NCI-H2081 (cell line): ENCODE data around the gene HOXD10.
A peak's percentile ranks its signal among the peaks of the same experiment; 100 is the strongest.

Experiments used
- DNase-seq, 2 experiments: peaks; one replicate each; lab custom pipeline; 2025; lab: John Stamatoyannopoulos, UW

HOXD10 gene

GRCh38 chr2:176107731-176108181 lies 8.8 kb upstream of the HOXD10 start:
- peak in 1 of 2 experiments; percentile 29 for DNase-seq

- DNase-seq, result peak in 1 of 2 experiments; percentile 26
Observed at GRCh38 chr2:176109192-176109901, 7.2 kb upstream of the HOXD10 start.

DNA sequence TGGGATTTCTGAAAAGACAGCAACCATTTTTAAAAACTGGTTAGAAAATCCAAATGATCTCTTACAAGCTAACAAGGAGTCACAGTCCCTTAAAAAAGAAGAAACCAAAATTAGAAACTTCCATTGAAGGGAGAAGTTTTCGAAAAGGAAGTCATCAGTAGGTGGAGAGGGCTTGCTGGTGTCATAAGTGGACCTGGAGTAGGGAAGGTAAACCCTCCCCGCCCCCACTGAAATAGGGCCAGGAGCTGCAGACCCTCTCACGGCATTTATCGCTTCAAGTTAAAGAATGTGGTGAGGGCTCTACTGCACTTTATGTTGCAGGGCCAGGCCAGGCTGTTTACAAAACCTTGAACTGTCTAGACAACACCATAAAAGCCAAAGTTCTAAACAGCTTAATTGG lies 6.6 kb upstream of the HOXD10 start:
- DNase-seq, result no peak

DNA sequence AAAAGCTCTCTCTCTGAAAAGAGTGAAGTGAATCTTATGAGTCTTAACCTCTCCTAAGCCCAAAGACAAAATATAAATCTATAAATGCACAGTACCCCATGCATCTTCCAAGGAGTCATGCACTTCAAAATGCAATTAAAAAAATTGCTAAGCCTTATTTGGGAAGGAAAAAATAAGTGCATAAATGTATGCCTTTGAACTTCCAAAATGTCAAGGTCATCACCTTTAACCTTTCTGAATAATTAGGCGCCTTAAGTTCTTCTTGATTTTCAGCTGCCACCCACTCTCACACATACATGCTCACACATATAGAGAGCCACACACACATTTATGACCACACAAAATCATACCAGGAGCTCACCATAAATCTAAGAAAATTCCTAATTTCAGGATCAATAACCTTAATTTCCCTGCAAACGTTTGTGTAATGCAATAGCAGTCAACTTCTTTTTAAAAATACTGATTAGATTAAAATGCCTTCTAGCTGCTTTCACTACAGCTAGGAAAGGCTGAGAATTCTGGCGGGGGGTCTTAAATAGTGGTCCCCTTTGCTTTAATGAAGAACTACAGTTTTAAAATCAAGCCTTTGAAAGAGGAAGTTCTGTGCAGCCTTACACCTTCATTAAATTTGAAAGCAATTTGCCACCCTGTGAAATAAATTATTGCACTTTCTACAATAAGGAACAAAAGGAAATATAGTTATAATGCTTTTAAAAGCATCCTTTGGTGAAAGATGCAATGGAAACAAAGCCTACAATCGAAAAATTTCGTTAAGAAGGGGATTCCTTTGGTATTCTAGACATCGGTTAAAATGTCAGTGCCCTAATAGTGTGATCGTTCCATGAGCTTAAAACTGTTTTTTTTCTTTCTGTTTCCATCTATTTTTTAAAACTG lies 5.9 kb upstream of the HOXD10 start:
- no peak for DNase-seq

DNA sequence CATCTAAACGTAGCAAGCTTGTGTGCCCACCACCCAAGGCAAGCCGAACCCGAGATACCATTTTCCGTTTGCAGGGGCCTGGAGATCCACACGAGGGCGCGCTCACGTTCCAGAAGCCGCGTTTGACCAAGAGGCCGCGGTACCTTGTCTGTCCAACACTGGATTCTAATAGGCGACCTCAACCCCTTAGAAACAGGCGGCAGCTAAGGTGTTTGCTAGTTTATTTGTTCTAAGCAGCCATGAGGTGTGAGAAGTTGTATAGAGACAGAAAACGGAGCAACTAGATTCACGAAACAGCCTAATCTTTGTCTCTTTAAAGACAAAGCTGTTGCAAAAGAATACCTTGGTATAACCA lies 5.3 kb upstream of the HOXD10 start:
- DNase-seq, result peak; percentile 79 to 92

GRCh38 chr2:176111846-176112374 lies 4.7 kb upstream of the HOXD10 start:
- peak in 1 of 2 experiments; percentile 19 for DNase-seq

GRCh38 chr2:176112375-176113302 lies 3.9 kb upstream of the HOXD10 start:
- DNase-seq, result no peak

DNA sequence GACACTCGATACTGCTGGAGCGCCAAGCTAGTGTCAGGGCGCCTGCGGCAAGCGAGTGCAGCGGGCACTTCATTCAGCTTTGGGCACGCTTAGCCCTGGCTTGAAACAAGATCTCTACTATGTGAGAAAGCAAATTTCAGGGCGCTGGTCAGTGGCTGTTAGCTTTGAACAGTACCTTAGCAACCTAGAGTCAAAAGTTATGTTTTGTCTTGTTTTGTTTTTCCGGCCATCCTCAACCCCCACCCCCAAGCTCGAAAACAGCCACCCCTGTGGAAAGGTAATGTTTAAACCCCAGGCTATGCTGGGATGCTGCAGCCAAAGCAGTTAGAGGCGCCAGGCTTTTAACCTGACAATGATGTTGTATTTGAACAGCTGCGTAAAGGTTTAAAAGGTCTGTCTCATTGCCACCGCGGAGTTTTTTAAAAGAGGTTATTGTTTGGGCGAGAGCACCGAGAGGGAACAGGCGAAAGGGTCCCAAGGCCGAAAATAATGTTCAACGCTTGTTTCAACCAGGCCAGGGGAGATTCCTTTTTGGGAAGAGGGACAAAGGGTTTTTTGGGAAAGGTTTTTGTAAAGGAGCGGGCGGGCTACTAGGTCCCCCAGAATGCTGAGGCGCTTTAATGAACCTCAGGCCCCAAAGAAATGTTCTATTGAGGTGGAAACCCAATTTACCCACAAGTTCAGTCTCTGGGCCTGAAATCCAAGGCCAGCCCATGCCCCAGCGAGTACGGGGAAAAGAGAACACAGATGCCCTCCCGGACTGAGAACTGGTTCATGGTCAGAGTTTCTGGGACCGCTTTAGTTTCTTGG lies 2.3 kb upstream of the HOXD10 start:
- DNase-seq, result peak; percentile 83 to 95

- no peak for DNase-seq
Observed at GRCh38 chr2:176114930-176115625, 1.5 kb upstream of the HOXD10 start.

DNA sequence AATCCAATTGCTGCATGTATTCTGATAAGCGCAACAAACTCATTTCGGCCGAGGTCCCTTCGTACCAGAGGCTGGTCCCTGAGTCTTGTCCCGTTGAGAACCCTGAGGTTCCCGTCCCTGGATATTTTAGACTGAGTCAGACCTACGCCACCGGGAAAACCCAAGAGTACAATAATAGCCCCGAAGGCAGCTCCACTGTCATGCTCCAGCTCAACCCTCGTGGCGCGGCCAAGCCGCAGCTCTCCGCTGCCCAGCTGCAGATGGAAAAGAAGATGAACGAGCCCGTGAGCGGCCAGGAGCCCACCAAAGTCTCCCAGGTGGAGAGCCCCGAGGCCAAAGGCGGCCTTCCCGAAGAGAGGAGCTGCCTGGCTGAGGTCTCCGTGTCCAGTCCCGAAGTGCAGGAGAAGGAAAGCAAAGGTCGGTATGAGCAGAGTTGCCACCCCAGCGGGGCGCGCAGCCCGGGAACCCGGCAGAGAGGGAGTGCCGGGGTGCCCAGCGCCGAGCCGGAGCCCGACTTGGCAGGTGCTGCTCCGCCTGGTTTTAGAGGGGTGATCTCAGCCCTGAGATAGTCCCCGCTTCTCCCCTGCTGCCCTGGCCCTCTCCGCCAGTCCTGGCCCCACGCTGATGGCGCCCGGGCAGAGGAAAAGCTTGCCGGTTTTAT lies 714 bp downstream of the HOXD10 start:
- DNase-seq, result no peak

GRCh38 chr2:176117823-176118371 lies 1.3 kb downstream of the HOXD10 start:
- DNase-seq, result no peak

DNA sequence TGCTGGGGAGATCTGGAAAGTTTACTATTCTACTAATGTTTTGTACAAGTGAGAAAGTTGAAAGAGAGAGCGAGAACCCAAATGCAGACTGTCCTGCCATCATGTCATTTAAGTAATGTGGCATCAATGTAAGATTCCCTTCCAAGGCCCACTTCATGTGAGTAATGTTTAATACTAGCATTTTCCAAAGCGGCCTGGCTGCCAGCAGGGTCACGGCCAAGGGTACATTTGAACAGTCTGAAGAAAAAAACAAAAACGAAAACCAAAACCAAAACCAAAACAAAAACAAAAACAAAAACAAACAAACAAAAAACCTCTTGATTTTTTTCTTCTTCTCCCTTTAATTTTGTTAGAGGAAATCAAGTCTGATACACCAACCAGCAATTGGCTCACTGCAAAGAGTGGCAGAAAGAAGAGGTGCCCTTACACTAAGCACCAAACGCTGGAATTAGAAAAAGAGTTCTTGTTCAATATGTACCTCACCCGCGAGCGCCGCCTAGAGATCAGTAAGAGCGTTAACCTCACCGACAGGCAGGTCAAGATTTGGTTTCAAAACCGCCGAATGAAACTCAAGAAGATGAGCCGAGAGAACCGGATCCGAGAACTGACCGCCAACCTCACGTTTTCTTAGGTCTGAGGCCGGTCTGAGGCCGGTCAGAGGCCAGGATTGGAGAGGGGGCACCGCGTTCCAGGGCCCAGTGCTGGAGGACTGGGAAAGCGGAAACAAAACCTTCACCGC lies 2.2 kb downstream of the HOXD10 start:
- no peak for DNase-seq

GRCh38 chr2:176120364-176121189 lies 4.0 kb downstream of the HOXD10 start:
- DNase-seq, result no peak

DNA sequence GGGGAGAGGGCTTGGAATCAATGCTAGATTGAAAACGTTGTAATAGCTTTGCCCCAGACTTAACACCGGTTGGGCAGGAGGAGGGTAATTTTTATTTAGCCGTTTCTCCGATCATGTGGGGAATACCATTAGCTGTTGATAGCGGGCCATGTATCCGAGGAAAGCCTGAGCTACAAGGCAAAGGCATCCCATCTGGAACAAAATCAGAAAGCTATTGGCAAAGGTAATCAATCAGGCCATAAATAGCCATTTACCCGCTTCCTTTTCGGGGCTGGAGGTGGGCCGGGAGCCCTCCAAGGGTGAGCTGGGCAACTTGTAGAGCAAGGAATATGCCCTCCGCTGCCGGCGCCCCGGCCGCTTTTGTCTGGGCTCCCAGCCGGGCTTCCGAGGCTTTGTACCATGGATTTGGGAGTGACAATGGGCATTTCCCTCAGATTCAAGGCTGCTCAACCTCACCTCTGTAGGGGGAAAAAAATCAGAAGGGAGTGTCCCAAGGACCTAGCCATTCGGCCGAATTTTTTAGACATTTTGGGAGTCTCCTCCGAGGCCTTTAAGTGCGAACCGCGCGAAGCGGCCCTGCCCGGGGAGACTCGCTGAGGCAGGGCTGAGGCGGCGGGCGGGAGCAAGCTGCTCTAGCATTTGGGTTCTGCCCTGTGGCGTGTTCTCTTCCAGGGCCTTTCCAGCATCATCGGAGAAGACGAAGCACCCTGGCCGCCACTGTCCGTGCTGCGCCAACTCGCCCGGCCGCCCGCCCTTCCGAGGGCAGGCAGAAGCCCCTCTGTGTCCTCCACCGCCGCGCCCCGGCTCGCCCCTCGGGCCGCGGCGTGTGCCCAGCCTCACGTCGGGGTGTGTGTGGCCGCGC lies 4.8 kb downstream of the HOXD10 start:
- DNase-seq, result no peak

DNA sequence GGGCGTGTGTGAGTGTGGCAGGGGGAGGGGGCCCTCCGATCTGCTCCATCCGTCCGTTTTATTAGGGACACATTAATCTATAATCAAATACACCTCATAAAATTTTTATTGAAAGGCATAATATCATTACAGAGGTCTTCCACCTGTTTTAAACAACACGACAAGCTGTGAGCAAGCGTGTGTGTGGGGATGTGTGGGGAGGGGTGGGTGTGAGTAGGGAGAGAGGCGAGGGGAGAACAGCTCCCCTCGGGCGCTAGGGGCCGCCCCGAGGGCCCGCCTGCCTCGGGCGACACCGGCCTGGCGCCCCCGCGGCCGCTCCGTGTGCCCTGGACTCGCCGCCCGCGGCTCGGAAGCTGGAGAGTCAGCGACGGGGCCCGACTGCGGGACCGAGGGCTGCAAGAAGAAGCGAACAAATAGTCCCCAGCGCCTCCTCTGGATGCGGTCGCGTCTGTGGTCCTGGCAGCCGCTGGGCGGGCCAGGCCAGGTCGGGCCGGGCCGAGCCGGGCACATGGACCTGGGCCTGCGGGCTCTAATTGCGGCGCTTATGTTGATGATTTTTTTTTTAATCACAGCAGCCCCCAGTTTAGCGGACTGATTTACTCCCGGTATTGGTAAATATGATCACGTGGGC lies 5.6 kb downstream of the HOXD10 start:
- DNase-seq, result peak in 1 of 2 experiments; percentile 59

- peak in 1 of 2 experiments; percentile 20 for DNase-seq
Observed at GRCh38 chr2:176122683-176123410, 6.3 kb downstream of the HOXD10 start, which contains the start of gene HOXD9. Gene HOXD9, plus strand, starts transcription at chr2:176122719. Its CDS starts 50 bp downstream, at chr2:176122769.
